HCT116 (cell line): ENCODE results near the gene DDX56. TPM values are rescaled to one million over a fixed set of nuclear protein-coding genes. Genes with fewer than 3 reads are reported as not detected.

Experiments
- ATAC-seq: fragments of 200-7000 bp; cut with Tn5 transposase; 2 replicates; pipeline ENCODE4 v1.9.1; 2020; ENCODE audit warnings: mild to moderate bottlenecking, moderate library complexity
- BruUV-seq: library from RNA; stranded (reverse); fragments of 400-500 nt; replicated peaks from 2 replicates; lab custom pipeline; 2021; lab: Mats Ljungman, UMichigan
- CTCF ChIA-PET: fragments of 300-600 bp; sonication (Branson Sonifier 250); formaldehyde crosslinking; loops from one replicate; lab custom pipeline; 2021; ENCODE audit warnings: antibody characterized with exemption; lab: Charles Lee
- POLR2A ChIA-PET: fragments of 300-600, 350-600 bp; sonication (Branson Sonifier 250); formaldehyde crosslinking; loops from one replicate; lab custom pipeline; 2021; ENCODE audit warnings: antibody characterized with exemption; lab: Charles Lee
- RAD21 ChIA-PET, 2 experiments: fragments of 300-600 bp; sonication (Branson Sonifier 250); formaldehyde crosslinking; loops; one replicate each; lab custom pipeline; 2023; ENCODE audit warnings: low total read pairs in 2 of 2; ENCODE audit not compliant: uncharacterized antibody in 2 of 2, unreplicated experiment in 2 of 2, low non-redundant PET in 1 of 2; lab: Charles Lee
- DNase-seq: peaks from one replicate; pipeline ENCODE4 v3.0.0-alpha.2; 2010; ENCODE audit warnings: low read depth, low spot score
- H2AFZ ChIP-seq: fragments of 200-600 bp; shearing (Covaris generic), sonication (generic); 2 replicates; pipeline ENCODE4 v1.6.1; 2017; ENCODE audit warnings: low read depth, mixed run types, mixed read lengths, antibody characterized with exemption, low read length; ENCODE audit not compliant: poor library complexity, severe bottlenecking
- H3K27ac ChIP-seq: 2 replicates; pipeline ENCODE4 v1.5.1; 2012; ENCODE audit warnings: low read depth, low read length
- H3K27me3 ChIP-seq: fragments of 200-600 bp; sonication (generic); 2 replicates; pipeline ENCODE4 v1.6.1; 2016; ENCODE audit warnings: mixed run types, low read length, mixed read lengths; ENCODE audit not compliant: insufficient read depth
- H3K36me3 ChIP-seq, 2 experiments: fragments of 200-500 bp in 1 of 2; fragments of 200-600 bp in 1 of 2; sonication (Bioruptor generic) in 1 of 2; sonication (generic) in 1 of 2; 2 replicates each; pipeline versions ENCODE4 v1.5.1 to v1.6.1; 2014 to 2016; ENCODE audit warnings: low read length in 2 of 2, inconsistent platforms in 1 of 2, mixed read lengths in 1 of 2, mixed run types in 1 of 2; ENCODE audit not compliant: insufficient read depth in 2 of 2, control insufficient read depth in 1 of 2
- H3K4me1 ChIP-seq, 2 experiments: fragments of 200-600 bp in 1 of 2; sonication (generic) in 1 of 2; 2 replicates each; pipeline versions ENCODE4 v1.5.1 to v1.6.1; 2012 to 2017; ENCODE audit warnings: low read length in 2 of 2, inconsistent platforms in 1 of 2, mild to moderate bottlenecking in 1 of 2, mixed read lengths in 1 of 2, mixed run types in 1 of 2, moderate library complexity in 1 of 2; ENCODE audit not compliant: insufficient read depth in 2 of 2, control insufficient read depth in 1 of 2
- H3K4me2 ChIP-seq: fragments of 200-600 bp; sonication (generic); 2 replicates; pipeline ENCODE4 v1.6.1; 2017; ENCODE audit warnings: mixed run types, low read length, mixed read lengths
- H3K4me3 ChIP-seq, 2 experiments: fragments of 200-600 bp in 1 of 2; sonication (generic) in 1 of 2; replicated peaks in 1 of 2; 2 replicates each; pipeline ENCODE4 v1.5.1; 2011 to 2016; ENCODE audit warnings: low read length in 2 of 2, control low read depth in 1 of 2, low read depth in 1 of 2, mild to moderate bottlenecking in 1 of 2, mixed read lengths in 1 of 2, mixed run types in 1 of 2
- H3K79me2 ChIP-seq: fragments of 200-600 bp; sonication (generic); 2 replicates; pipeline ENCODE4 v1.6.1; 2017; ENCODE audit warnings: mild to moderate bottlenecking, mixed run types, low read length, moderate library complexity, mixed read lengths; ENCODE audit not compliant: insufficient read depth
- H3K9ac ChIP-seq: fragments of 200-600 bp; sonication (generic); 2 replicates; pipeline ENCODE4 v1.6.1; 2016; ENCODE audit warnings: low read length, mixed read lengths
- H3K9me2 ChIP-seq: fragments of 200-600 bp; sonication (generic), shearing (Covaris generic); 2 replicates; pipeline ENCODE4 v1.6.1; 2017; ENCODE audit warnings: mixed run types, mild to moderate bottlenecking, moderate library complexity; ENCODE audit not compliant: insufficient read depth
- H3K9me3 ChIP-seq, 2 experiments: fragments of 200-500 bp in 1 of 2; fragments of 200-600 bp in 1 of 2; sonication (Bioruptor generic) in 1 of 2; sonication (generic) in 1 of 2; 2 replicates each; pipeline ENCODE4 v1.6.1; 2014 to 2017; ENCODE audit warnings: low read length in 2 of 2, mixed read lengths in 2 of 2, inconsistent platforms in 1 of 2, low read depth in 1 of 2, mild to moderate bottlenecking in 1 of 2, mixed run types in 1 of 2, moderate library complexity in 1 of 2; ENCODE audit not compliant: control insufficient read depth in 1 of 2, insufficient read depth in 1 of 2
- H4K20me1 ChIP-seq: fragments of 200-600 bp; sonication (generic), shearing (Covaris generic); 2 replicates; pipeline ENCODE4 v1.6.1; 2017; ENCODE audit warnings: mixed run types, mild to moderate bottlenecking, moderate library complexity; ENCODE audit not compliant: insufficient read depth
- ATF3 ChIP-seq: IDR thresholded peaks from 2 replicates; pipeline ENCODE4 v1.6.1; 2012
- JUND ChIP-seq: IDR thresholded peaks from 2 replicates; pipeline ENCODE4 v1.6.1; 2012
- REST ChIP-seq: IDR thresholded peaks from 2 replicates; pipeline ENCODE4 v1.6.1; 2012; ENCODE audit warnings: low read depth
- SIN3A ChIP-seq: IDR thresholded peaks from 2 replicates; pipeline ENCODE4 v1.6.1; 2012; ENCODE audit warnings: low read depth
- SP1 ChIP-seq: IDR thresholded peaks from 2 replicates; pipeline ENCODE4 v1.6.1; 2012; ENCODE audit warnings: low read depth
- intact Hi-C: fragments of 100-400 bp; cut with micrococcal nuclease; formaldehyde crosslinking; loops from 2 replicates; pipeline ENCODE4 v1.10.0; 2022
- total RNA-seq: library from RNA; stranded (reverse); gene quantifications from one replicate; pipeline ENCODE4 v1.2.1, GENCODE V29; 2021; ENCODE audit not compliant: unreplicated experiment

The DDX56 gene
- total RNA-seq, 1 experiment from 2014 or later: 119 TPM

- TF ChIP-seq REST (no peak), JUND (peak; percentile 71), SIN3A (peak; percentile 38; the same call in 1 of the 2 replicates), ATF3 (no peak)
These were observed 47.5 kb upstream of the DDX56 start (continued) for GRCh38 chr7:44621034-44621749.

- Histone ChIP-seq H3K27ac (no peak overlapping the region), H3K4me2 (peak overlapping the region; percentile 48), H2AFZ (no peak overlapping the region), H3K27me3 (no peaks in the 10 kb centered on the region), H3K9ac (peak overlapping the region; percentile 18), H3K4me1 (peaks cover 24 to 78% of the 10 kb centered on the region in 2 experiments), H3K36me3 (no peaks in the 10 kb centered on the region; a peak in 1 of 4 replicates), H3K9me3 (no peaks in the 10 kb centered on the region), H3K9me2 (no peaks in the 10 kb centered on the region), H4K20me1 (no peaks in the 10 kb centered on the region), H3K4me3 (no peak overlapping the region), H3K79me2 (peaks cover 95% of the 10 kb centered on the region)
- POLR2A ChIA-PET: no interaction called here
- RAD21 ChIA-PET: no interaction called here
- BruUV-seq: no TSS peak
- DNase-seq (peak; percentile 21), ATAC-seq (peak; percentile 38)
- intact Hi-C loops: no loop called here
- TF ChIP-seq SIN3A: no peak
- TF ChIP-seq SP1: peak; percentile 42; the same call in 1 of the 2 replicates
- CTCF ChIA-PET: no interaction called here
These were observed 45.0 kb upstream of the DDX56 start for GRCh38 chr7:44618753-44619152.
